ENCODE measurements around the gene ZNF487.

ZNF487 gene

GRCh38 chr10:43408710-43409384, 28.1 kb upstream of the ZNF487 start, which contains the start of gene HNRNPF:
HNRNPF (minus strand) TSS chr10:43409186; CDS start chr10:43387884, 21,302 bp downstream.
- no peaks in the 10 kb centered on the region for H3K27me3 ChIP-seq (ENCODE audit: control insufficient read depth, low read length)
- H3K36me3 ChIP-seq (ENCODE audit: control insufficient read depth, low read length) = peaks cover 49% of the 10 kb centered on the region
- TF ChIP-seq EZH2phosphoT487 (IDR thresholded peaks at IDR 0.05; ENCODE audit: borderline replicate concordance, low read length) (no peak), CTCF (IDR thresholded peaks at IDR 0.05; ENCODE audit: low read depth, low read length, poor library complexity, severe bottlenecking) (no peak)
- H3K9me2 ChIP-seq (replicated peaks; ENCODE audit: control insufficient read depth, low read length) = no peaks in the 10 kb centered on the region
- peaks cover 36% of the 10 kb centered on the region for H3F3A ChIP-seq (ENCODE audit: control insufficient read depth, insufficient read depth)
- peak within 1 kb of the TSS; percentile 85 for H3K4me3 ChIP-seq (ENCODE audit: low read length)
- peaks cover 64% of the 10 kb centered on the region for H3K79me2 ChIP-seq (ENCODE audit: control insufficient read depth, low read length)
- H3K9me3 ChIP-seq (ENCODE audit: control insufficient read depth, insufficient read depth, low read length) = no peaks in the 10 kb centered on the region
- H3K27ac ChIP-seq (ENCODE audit: low read depth, low read length) = peak within 1 kb of the TSS; percentile 95
- peaks cover 16% of the 10 kb centered on the region for H4K20me1 ChIP-seq (ENCODE audit: control insufficient read depth, insufficient read depth, low read depth, low read length)
- H3K4me1 ChIP-seq (ENCODE audit: control insufficient read depth, low read length) = peaks cover 28% of the 10 kb centered on the region
- H3K4me2 ChIP-seq (ENCODE audit: low read length) = peak within 1 kb of the TSS; percentile 88

GRCh38 chr10:43409385-43410109, 27.4 kb upstream of the ZNF487 start:
- peaks cover 57% of the 10 kb centered on the region for H3K79me2 ChIP-seq (ENCODE audit: control insufficient read depth, low read length)
- no peaks in the 10 kb centered on the region for H3K27me3 ChIP-seq (ENCODE audit: control insufficient read depth, low read length)
- no peaks in the 10 kb centered on the region for H3K9me2 ChIP-seq (replicated peaks; ENCODE audit: control insufficient read depth, low read length)
- peaks cover 9% of the 10 kb centered on the region; the same call in 1 of the 2 replicates for H4K20me1 ChIP-seq (ENCODE audit: control insufficient read depth, insufficient read depth, low read depth, low read length)
- peak overlapping the region; percentile 85 for H3K4me3 ChIP-seq (ENCODE audit: low read length)
- TF ChIP-seq EZH2phosphoT487 (IDR thresholded peaks at IDR 0.05; ENCODE audit: borderline replicate concordance, low read length) (no peak), CTCF (IDR thresholded peaks at IDR 0.05; ENCODE audit: low read depth, low read length, poor library complexity, severe bottlenecking) (no peak)
- H3K4me2 ChIP-seq (ENCODE audit: low read length) = peak overlapping the region; percentile 88
- H3K9me3 ChIP-seq (ENCODE audit: control insufficient read depth, insufficient read depth, low read length) = no peaks in the 10 kb centered on the region
- peaks cover 21% of the 10 kb centered on the region for H3K4me1 ChIP-seq (ENCODE audit: control insufficient read depth, low read length)
- H3F3A ChIP-seq (ENCODE audit: control insufficient read depth, insufficient read depth) = peaks cover 31% of the 10 kb centered on the region
- H3K36me3 ChIP-seq (ENCODE audit: control insufficient read depth, low read length) = peaks cover 42% of the 10 kb centered on the region
- peak overlapping the region; percentile 95 for H3K27ac ChIP-seq (ENCODE audit: low read depth, low read length)

GRCh38 chr10:43410345-43410744, 26.6 kb upstream of the ZNF487 start:
- H3K27ac ChIP-seq (ENCODE audit: low read depth, low read length) = peak overlapping the region; percentile 95
- H3K4me3 ChIP-seq (ENCODE audit: low read length) = peak overlapping the region; percentile 85
- H3K9me3 ChIP-seq (ENCODE audit: control insufficient read depth, insufficient read depth, low read length) = no peaks in the 10 kb centered on the region
- H3K36me3 ChIP-seq (ENCODE audit: control insufficient read depth, low read length) = peaks cover 34% of the 10 kb centered on the region
- peaks cover 14% of the 10 kb centered on the region for H3K4me1 ChIP-seq (ENCODE audit: control insufficient read depth, low read length)
- peaks cover 28% of the 10 kb centered on the region for H3F3A ChIP-seq (ENCODE audit: control insufficient read depth, insufficient read depth)
- no peaks in the 10 kb centered on the region for H3K9me2 ChIP-seq (replicated peaks; ENCODE audit: control insufficient read depth, low read length)
- TF ChIP-seq CTCF (IDR thresholded peaks at IDR 0.05; ENCODE audit: low read depth, low read length, poor library complexity, severe bottlenecking) = no peak
- no peak for TF ChIP-seq EZH2phosphoT487 (IDR thresholded peaks at IDR 0.05; ENCODE audit: borderline replicate concordance, low read length)
- H3K4me2 ChIP-seq (ENCODE audit: low read length) = peak overlapping the region; percentile 88
- peaks cover 6% of the 10 kb centered on the region; the same call in 1 of the 2 replicates for H4K20me1 ChIP-seq (ENCODE audit: control insufficient read depth, insufficient read depth, low read depth, low read length)
- H3K79me2 ChIP-seq (ENCODE audit: control insufficient read depth, low read length) = peaks cover 49% of the 10 kb centered on the region
- no peaks in the 10 kb centered on the region for H3K27me3 ChIP-seq (ENCODE audit: control insufficient read depth, low read length)

Measured in DOHH2 (cell line).